ENCODE measurements around the gene PI4K2A.

GRCh38 chr10:97719602-97720001 is 79.1 kb downstream of the PI4K2A start:
- no peak for TF ChIP-seq CTCF (IDR thresholded peaks at IDR 0.05)
- no peak for TF ChIP-seq POLR2A (IDR thresholded peaks at IDR 0.05)
- TF ChIP-seq POLR2AphosphoS5 (IDR thresholded peaks at IDR 0.05): no peak

All from prostate gland (tissue), 2 donors.